ENCODE measurements around the gene CTBP1.

The CTBP1 gene

DNA sequence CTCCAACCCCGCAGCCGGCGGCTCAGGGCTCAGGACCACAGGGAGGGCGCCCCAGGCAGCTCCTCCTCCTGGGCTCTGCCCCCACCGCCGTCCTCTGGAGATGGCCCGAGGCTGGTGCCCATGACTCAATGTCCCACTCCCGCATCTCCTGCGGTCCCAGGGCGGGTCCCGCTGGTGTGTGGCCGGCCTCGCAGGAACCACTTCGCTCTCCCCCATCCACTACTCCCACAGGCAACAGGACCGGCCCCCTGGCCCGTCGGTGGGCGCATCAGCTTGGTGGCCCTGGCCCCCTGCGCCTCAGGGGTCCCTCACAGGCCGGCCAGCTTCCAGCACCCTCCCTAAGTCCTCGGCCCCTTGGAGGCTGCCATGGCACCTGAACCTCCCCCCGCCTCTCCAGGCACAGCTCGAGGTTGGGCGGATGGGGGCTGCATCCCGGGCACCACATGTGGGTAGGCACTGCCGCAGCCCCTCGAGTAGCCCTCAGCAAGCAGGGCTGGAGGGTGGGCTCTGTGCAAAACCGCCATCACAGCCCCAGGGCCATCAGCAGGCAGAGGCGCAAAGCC, 53.7 kb downstream of the CTBP1 start:
- no peak overlapping the region for H3K4me3 ChIP-seq (replicated peaks; ENCODE audit: insufficient read depth, low read length)
- H3K27me3 ChIP-seq (ENCODE audit: insufficient read depth, poor library complexity, severe bottlenecking) = no peaks in the 10 kb centered on the region
- H3K27ac ChIP-seq (replicated peaks) = no peak overlapping the region
- TF ChIP-seq, protein P1, sequence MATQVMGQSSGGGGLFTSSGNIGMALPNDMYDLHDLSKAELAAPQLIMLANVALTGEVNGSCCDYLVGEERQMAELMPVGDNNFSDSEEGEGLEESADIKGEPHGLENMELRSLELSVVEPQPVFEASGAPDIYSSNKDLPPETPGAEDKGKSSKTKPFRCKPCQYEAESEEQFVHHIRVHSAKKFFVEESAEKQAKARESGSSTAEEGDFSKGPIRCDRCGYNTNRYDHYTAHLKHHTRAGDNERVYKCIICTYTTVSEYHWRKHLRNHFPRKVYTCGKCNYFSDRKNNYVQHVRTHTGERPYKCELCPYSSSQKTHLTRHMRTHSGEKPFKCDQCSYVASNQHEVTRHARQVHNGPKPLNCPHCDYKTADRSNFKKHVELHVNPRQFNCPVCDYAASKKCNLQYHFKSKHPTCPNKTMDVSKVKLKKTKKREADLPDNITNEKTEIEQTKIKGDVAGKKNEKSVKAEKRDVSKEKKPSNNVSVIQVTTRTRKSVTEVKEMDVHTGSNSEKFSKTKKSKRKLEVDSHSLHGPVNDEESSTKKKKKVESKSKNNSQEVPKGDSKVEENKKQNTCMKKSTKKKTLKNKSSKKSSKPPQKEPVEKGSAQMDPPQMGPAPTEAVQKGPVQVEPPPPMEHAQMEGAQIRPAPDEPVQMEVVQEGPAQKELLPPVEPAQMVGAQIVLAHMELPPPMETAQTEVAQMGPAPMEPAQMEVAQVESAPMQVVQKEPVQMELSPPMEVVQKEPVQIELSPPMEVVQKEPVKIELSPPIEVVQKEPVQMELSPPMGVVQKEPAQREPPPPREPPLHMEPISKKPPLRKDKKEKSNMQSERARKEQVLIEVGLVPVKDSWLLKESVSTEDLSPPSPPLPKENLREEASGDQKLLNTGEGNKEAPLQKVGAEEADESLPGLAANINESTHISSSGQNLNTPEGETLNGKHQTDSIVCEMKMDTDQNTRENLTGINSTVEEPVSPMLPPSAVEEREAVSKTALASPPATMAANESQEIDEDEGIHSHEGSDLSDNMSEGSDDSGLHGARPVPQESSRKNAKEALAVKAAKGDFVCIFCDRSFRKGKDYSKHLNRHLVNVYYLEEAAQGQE (IDR thresholded peaks at IDR 0.05; ENCODE audit: insufficient replicate concordance, low read depth) = no peak
- TF ChIP-seq, protein P2, sequence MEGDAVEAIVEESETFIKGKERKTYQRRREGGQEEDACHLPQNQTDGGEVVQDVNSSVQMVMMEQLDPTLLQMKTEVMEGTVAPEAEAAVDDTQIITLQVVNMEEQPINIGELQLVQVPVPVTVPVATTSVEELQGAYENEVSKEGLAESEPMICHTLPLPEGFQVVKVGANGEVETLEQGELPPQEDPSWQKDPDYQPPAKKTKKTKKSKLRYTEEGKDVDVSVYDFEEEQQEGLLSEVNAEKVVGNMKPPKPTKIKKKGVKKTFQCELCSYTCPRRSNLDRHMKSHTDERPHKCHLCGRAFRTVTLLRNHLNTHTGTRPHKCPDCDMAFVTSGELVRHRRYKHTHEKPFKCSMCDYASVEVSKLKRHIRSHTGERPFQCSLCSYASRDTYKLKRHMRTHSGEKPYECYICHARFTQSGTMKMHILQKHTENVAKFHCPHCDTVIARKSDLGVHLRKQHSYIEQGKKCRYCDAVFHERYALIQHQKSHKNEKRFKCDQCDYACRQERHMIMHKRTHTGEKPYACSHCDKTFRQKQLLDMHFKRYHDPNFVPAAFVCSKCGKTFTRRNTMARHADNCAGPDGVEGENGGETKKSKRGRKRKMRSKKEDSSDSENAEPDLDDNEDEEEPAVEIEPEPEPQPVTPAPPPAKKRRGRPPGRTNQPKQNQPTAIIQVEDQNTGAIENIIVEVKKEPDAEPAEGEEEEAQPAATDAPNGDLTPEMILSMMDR (IDR thresholded peaks at IDR 0.05; ENCODE audit: insufficient read depth, low read length) = no peak
- TF ChIP-seq GABPA (IDR thresholded peaks at IDR 0.05; ENCODE audit: low read depth) (no peak), POLR2AphosphoS5 (IDR thresholded peaks at IDR 0.05; ENCODE audit: low read depth) (no peak), SPI1 (IDR thresholded peaks at IDR 0.05; ENCODE audit: borderline replicate concordance, low read depth) (no peak)
- DNase-seq (ENCODE audit: low read depth in 1 of 2, low spot score in 1 of 2) = no peak

DNA sequence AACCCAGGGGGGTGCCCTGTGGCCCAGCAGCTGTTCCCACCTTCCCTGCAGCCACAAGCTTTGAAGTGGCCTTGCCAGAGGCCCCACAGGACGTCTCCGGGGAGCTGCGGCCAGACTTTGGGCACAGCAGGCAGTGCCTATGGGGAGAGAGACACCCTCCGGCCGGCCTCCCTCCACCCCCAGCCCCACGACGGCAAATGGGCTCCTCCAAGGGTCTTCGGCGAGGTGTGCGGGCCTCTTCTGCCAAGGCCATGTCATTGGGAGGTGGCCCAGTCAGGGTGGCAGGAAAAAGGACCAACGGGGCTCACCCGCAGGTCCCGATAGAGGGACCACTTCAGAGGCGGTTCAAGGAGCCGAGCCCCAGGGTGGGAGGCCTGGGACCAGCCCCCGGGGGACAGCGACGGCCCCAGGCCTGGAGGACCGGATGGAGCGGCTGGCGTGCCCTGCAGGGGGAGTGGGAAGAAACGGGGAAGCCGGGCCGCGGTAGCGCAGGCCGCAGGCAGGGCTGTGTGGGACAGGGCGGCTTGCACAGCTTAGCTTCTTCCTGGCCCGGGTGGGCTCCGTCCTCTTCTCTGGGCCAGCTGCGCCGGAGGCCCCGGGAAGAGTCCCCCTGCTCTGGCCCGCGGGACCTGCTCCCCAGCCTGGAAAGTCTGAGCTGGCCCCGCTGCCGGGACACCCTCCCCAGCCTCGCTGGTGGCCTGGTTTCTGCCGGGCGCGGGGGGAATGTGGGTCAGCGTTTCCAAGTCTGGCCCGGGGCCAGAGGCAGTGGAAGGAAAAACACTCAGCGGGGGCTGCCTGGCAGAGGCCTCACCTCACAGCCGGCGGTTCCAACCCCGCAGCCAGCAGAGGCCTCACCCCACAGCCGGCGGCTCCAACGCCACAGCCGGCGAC, 54.7 kb downstream of the CTBP1 start:
- Histone ChIP-seq H3K27ac (replicated peaks) (peak overlapping the region; percentile 36), H3K4me3 (replicated peaks; ENCODE audit: insufficient read depth, low read length) (no peak overlapping the region), H3K27me3 (ENCODE audit: insufficient read depth, poor library complexity, severe bottlenecking) (no peaks in the 10 kb centered on the region)
- TF ChIP-seq, protein P2 (IDR thresholded peaks at IDR 0.05; ENCODE audit: insufficient read depth, low read length) = no peak
- TF ChIP-seq, protein P1 (IDR thresholded peaks at IDR 0.05; ENCODE audit: insufficient replicate concordance, low read depth) = no peak
- TF ChIP-seq GABPA (IDR thresholded peaks at IDR 0.05; ENCODE audit: low read depth) (no peak), POLR2AphosphoS5 (IDR thresholded peaks at IDR 0.05; ENCODE audit: low read depth) (no peak), SPI1 (IDR thresholded peaks at IDR 0.05; ENCODE audit: borderline replicate concordance, low read depth) (no peak)
- DNase-seq (ENCODE audit: low read depth in 1 of 2, low spot score in 1 of 2) = no peak

DNA sequence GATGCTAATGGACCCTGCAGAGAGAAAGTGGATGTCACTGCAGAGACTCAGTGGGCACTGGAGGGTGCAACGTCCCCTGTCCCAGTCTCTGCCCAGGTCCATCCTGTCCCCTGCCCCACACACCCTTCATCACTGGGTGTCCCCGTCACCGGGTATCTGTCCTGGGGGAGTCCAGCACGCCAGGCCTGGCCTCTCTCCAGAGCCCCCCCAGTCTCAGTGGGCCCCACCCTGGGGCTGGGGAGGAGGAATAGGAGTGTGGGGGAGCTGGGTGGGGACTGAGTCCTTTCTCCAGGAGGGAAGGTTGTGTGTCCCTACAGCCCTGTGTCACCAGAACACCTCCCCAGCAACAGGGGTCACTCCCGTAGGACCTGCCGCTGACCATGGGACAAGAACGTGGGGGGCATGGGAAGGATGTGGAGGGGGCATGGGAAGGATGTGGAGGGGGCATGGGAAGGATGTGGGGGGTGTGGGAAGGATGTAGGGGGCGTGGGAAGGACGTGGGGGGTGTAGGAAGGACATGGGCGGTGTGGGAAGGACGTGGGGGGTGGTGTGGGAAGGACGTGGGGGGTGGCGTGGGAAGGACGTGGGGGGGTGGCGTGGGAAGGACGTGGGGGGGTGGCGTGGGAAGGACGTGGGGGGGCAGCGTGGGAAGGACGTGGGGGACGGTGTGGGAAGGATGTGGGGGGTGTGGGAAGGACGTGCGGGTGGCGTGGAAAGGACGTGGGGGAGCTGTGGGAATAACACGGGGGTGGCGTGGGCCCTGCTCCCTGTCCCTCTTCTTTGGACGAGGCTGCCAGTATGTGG, 55.5 kb downstream of the CTBP1 start:
- no peak overlapping the region for H3K27ac ChIP-seq (replicated peaks)
- TF ChIP-seq, protein P1 (IDR thresholded peaks at IDR 0.05; ENCODE audit: insufficient replicate concordance, low read depth) = no peak
- TF ChIP-seq SPI1 (IDR thresholded peaks at IDR 0.05; ENCODE audit: borderline replicate concordance, low read depth) (no peak), POLR2AphosphoS5 (IDR thresholded peaks at IDR 0.05; ENCODE audit: low read depth) (no peak), GABPA (IDR thresholded peaks at IDR 0.05; ENCODE audit: low read depth) (no peak)
- TF ChIP-seq, protein P2 (IDR thresholded peaks at IDR 0.05; ENCODE audit: insufficient read depth, low read length) = no peak
- DNase-seq (ENCODE audit: low read depth in 1 of 2, low spot score in 1 of 2) = no peak
- H3K27me3 ChIP-seq (ENCODE audit: insufficient read depth, poor library complexity, severe bottlenecking) = no peaks in the 10 kb centered on the region
- no peak overlapping the region for H3K4me3 ChIP-seq (replicated peaks; ENCODE audit: insufficient read depth, low read length)
